Ovary (tissue), 9 donors: ENCODE data around the gene CTIF. TPM values are rescaled to one million over a fixed set of nuclear protein-coding genes. Genes with fewer than 3 reads are reported as not detected.

Source experiments
- DNase-seq, 5 donors: peaks; one replicate each; pipeline ENCODE4 v3.0.0-alpha.2; 2019 to 2020
- H3K27ac ChIP-seq, 2 donors: fragments of 200-600 bp; one replicate each; pipeline versions ENCODE4 v1.5.1 to v1.8.0; 2019 to 2022
- H3K27me3 ChIP-seq: fragments of 200-600 bp; one replicate; pipeline ENCODE4 v1.8.0; 2022
- H3K36me3 ChIP-seq: fragments of 200-600 bp; sonication (generic); one replicate; pipeline ENCODE4 v1.5.1; 2019
- H3K4me1 ChIP-seq: one replicate; pipeline ENCODE4 v1.8.1; 2013; ENCODE audit warnings: mild to moderate bottlenecking, moderate library complexity; ENCODE audit not compliant: insufficient read depth
- H3K4me3 ChIP-seq: fragments of 200-600 bp; sonication (generic); one replicate; pipeline ENCODE4 v1.5.1; 2017
- H3K9me3 ChIP-seq, 2 donors: fragments of 200-600 bp in 1 of 2; sonication (generic) in 1 of 2; one replicate each; pipeline versions ENCODE4 v1.5.1 to v1.8.1; 2013 to 2019; ENCODE audit warnings: mild to moderate bottlenecking in 1 of 2, moderate library complexity in 1 of 2
- EP300 ChIP-seq: sonication (generic); formaldehyde crosslinking; IDR thresholded peaks from one replicate; pipeline ENCODE4 v1.6.1; 2017; ENCODE audit warnings: antibody characterized with exemption
- POLR2A ChIP-seq: fragments of 450-650 bp; IDR thresholded peaks from one replicate; pipeline ENCODE4 v1.6.1; 2017; ENCODE audit warnings: antibody characterized with exemption, mild to moderate bottlenecking, moderate library complexity
- WGBS, 3 donors: extraction: QIAGEN DNeasy Blood & Tissue Kit in 1 of 3; methylation state at CpG; one replicate each; pipeline versions ENCODE4 v1.1.5 to v1.1.7; 2013 to 2017; 5-methylcytosine and 5-hydroxymethylcytosine counted together
- intact Hi-C, 4 donors: fragments of 100-400 bp; cut with DNase I; formaldehyde crosslinking; loops; one replicate each; pipeline versions ENCODE4 v1.11.0 to v1.15.1; 2022 to 2023
- polyA plus RNA-seq, 2 donors: library from polyadenylated mRNA; stranded (reverse); fragments of 200-250 nt in 1 of 2; fragments of 350-450 nt in 1 of 2; fragmentation: Illumina TruSeq in 1 of 2; extraction: RNeasy Lipid Tissue Mini Kit (QIAGEN cat#74804) in 1 of 2; gene quantifications; one replicate each; pipeline ENCODE4 v1.2.3, GENCODE V29; 2013 to 2014
- total RNA-seq, 7 donors: library from RNA; depleted of rRNA in 2 of 7; stranded (reverse); fragments of >200 nt in 2 of 7; fragmentation: NEBNext Ultra II Directional in 3 of 7; extraction: Animal tissue kit (Norgen Biotek cat#: 25700) in 3 of 7; gene quantifications; one replicate each; pipeline versions ENCODE4 v1.1.0 to v1.2.4, GENCODE V29; 2016 to 2023
- TF ChIP-seq, protein P1 (sequence below), 3 donors: fragments of 450-650 bp in 2 of 3; fragments of 200-600 bp in 1 of 3; IDR thresholded peaks; one replicate each; pipeline versions ENCODE4 v1.5.1 to v1.8.0; 2016 to 2022; ENCODE audit warnings: antibody characterized with exemption in 3 of 3, mild to moderate bottlenecking in 1 of 3
- donor health status: DM: no; HTN: no; CAD: no; lungs with moderate emphysema.
- donor health status: DM: no; HTN: no; CAD: no.
- donor health status: Bipolar disorder and iron deficiency.
- donor health status: DM: yes; HTN: yes; CAD: no.
- donor health status: DM: no; HTN: no; CAD: no.
- donor health status: DM: yes; HTN: yes; CAD: no.

CTIF gene
- total and polyA plus RNA-seq, 9 donors = 18.5 to 94.1 (median 75.2) TPM

DNA sequence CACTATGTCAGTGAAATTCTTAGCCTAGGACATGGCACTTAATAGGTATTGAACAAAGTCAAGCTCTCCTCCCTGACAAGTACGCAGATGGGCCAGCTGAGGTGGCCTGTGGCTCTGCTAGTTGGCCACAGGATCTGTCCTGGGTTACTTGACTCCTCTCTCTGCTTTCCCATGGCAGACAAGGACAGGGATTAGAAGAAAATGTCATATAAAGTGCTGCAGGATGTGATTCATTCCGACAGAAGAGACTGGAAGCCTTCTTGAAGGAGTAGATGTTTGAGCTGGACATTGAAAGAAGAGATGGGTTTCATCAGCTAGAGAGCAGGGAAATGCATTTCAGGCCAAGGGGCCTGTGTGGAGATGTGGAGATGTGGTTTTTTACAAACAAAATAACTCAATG, 365.3 kb downstream of the CTIF start:
- intact Hi-C loops = no loop called here
- 94 to 98% (median 97%) methylated on average over 2 of the region's 2 CpGs for WGBS, 3 donors
- Histone ChIP-seq H3K4me3 (no peak overlapping the region), H3K36me3 (no peaks in the 10 kb centered on the region), H3K4me1 (peaks cover 10% of the 10 kb centered on the region), H3K27me3 (no peaks in the 10 kb centered on the region), H3K9me3 (no peaks in the 10 kb centered on the region), H3K27ac (no peak overlapping the region)
- no peak for TF ChIP-seq POLR2A
- TF ChIP-seq, protein P1, sequence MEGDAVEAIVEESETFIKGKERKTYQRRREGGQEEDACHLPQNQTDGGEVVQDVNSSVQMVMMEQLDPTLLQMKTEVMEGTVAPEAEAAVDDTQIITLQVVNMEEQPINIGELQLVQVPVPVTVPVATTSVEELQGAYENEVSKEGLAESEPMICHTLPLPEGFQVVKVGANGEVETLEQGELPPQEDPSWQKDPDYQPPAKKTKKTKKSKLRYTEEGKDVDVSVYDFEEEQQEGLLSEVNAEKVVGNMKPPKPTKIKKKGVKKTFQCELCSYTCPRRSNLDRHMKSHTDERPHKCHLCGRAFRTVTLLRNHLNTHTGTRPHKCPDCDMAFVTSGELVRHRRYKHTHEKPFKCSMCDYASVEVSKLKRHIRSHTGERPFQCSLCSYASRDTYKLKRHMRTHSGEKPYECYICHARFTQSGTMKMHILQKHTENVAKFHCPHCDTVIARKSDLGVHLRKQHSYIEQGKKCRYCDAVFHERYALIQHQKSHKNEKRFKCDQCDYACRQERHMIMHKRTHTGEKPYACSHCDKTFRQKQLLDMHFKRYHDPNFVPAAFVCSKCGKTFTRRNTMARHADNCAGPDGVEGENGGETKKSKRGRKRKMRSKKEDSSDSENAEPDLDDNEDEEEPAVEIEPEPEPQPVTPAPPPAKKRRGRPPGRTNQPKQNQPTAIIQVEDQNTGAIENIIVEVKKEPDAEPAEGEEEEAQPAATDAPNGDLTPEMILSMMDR (IDR thresholded peaks at IDR 0.05) = no peak
- TF ChIP-seq EP300 = no peak
- DNase-seq = no peak

DNA sequence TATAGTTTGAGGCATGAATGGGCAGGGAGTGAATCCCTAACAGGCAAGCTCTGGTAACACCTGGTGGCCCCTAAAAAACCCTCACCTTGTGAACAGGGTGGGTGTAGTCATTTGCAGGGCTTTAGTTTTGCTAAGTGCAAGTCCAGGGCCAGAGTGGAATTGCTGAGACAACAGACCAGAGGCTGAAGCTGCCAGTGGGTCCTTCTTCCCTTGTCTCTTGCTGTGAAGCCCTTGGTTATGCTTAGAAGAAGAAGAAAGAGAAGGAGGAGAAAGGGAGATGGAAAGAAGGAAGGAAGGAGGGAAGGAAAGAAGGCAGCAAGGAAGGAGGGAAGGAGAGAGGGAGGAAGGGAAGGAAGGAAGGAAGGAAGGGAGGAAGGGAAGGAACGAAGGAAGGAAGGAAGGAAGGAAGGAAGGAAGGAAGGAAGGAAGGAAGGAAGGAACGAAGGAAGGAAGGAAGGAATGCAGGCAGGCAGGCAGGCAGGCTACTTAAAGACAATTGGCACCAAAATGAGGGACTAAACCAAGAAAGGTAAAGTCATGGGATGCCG, 366.1 kb downstream of the CTIF start:
- intact Hi-C loops = no loop called here
- Histone ChIP-seq H3K27me3 (no peaks in the 10 kb centered on the region), H3K27ac (no peak overlapping the region), H3K4me3 (no peak overlapping the region), H3K9me3 (no peaks in the 10 kb centered on the region), H3K36me3 (no peaks in the 10 kb centered on the region), H3K4me1 (peaks cover 10% of the 10 kb centered on the region)
- DNase-seq = no peak
- TF ChIP-seq, protein P1 (IDR thresholded peaks at IDR 0.05) = no peak
- TF ChIP-seq EP300 = no peak
- no peak for TF ChIP-seq POLR2A
- 86 to 91% (median 90%) methylated on average over 3 of the region's 3 CpGs for whole genome bisulfite sequencing, 3 donors

DNA sequence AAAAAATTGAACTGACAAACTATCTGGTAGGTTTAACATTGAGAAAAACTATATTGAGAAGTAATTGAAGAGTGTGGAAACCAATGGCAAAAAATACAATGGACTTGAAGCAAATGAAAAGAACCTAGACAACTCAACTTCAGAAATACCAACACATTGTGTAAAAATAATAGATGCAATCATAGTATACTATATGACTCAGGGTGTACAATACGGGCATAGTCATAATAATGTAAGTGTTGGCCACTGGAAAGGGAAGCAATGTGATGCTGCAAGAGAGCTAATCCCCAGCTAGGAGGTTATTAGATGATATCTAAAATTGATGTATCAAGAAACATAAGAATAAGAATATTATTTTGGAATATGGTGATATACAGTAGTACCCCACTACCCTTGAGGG, 366.7 kb downstream of the CTIF start:
- peaks cover 10% of the 10 kb centered on the region for H3K4me1 ChIP-seq
- intact Hi-C loops = no loop called here

DNA sequence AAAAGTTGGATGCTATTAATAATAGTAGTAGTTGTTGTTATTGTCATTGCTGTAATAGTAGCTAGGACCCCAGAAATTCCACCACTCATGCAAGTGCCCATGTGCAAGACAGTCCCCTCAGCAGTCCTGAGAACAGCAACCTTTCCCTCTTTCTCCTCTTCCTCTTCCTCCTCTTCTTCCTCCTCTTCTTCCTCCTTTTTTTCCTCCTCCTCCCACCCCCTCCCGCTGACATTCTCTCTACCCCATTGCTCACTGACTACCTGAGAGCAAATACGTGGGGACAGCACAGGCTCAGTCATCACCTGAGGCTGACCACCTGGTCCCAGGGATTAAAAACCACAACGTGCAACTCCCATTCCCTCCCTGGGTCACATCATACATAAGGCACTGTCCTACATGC, 370.1 kb downstream of the CTIF start:
- WGBS, 3 donors = 61 to 73% (median 67%) methylated on average over 3 of the region's 3 CpGs
- DNase-seq = no peak
- TF ChIP-seq, protein P1 (IDR thresholded peaks at IDR 0.05) = no peak
- no peak for TF ChIP-seq POLR2A

More for the DNA sequence above, 366.7 kb downstream of the CTIF start:
- WGBS, 3 donors = 95 to 97% (median 95%) methylated on average over 1 of the region's 1 CpG
- Histone ChIP-seq H3K27me3 (no peaks in the 10 kb centered on the region), H3K27ac (no peak overlapping the region), H3K36me3 (no peaks in the 10 kb centered on the region), H3K4me3 (no peak overlapping the region), H3K9me3 (no peaks in the 10 kb centered on the region)
- no peak for DNase-seq
- TF ChIP-seq EP300 (no peak), POLR2A (no peak)
- TF ChIP-seq, protein P1 (IDR thresholded peaks at IDR 0.05) = no peak

More for the DNA sequence above, 370.1 kb downstream of the CTIF start:
- Histone ChIP-seq H3K9me3 (no peaks in the 10 kb centered on the region), H3K4me1 (no peaks in the 10 kb centered on the region), H3K4me3 (no peak overlapping the region), H3K27me3 (no peaks in the 10 kb centered on the region), H3K27ac (no peak overlapping the region), H3K36me3 (no peaks in the 10 kb centered on the region)
- intact Hi-C loops = no loop called here
